HepG2 (cell line): ENCODE data around the gene LIME1. TPM values are rescaled to one million over a fixed set of nuclear protein-coding genes. Genes with fewer than 3 reads are reported as not detected.

Source experiments
- CREB1 ChIP-seq, 2 experiments: fragments of 450-650 bp in 1 of 2; IDR thresholded peaks; 2 replicates each; pipeline ENCODE4 v1.6.1; 2016 to 2017; ENCODE audit warnings: control low read depth in 1 of 2, mild to moderate bottlenecking in 1 of 2, missing compliant biosample characterization in 1 of 2, missing genetic modification characterization in 1 of 2
- HOXA7 ChIP-seq: sonication (generic); formaldehyde crosslinking; IDR thresholded peaks from 2 replicates; pipeline ENCODE4 v1.8.1; 2022; ENCODE audit warnings: mild to moderate bottlenecking, missing genetic modification reagents, moderate library complexity
- POLR2A ChIP-seq, 2 experiments: IDR thresholded peaks; 2 replicates each; pipeline ENCODE4 v1.6.1; 2011; ENCODE audit warnings: low read depth in 2 of 2, low read length in 2 of 2, mild to moderate bottlenecking in 1 of 2, moderate library complexity in 1 of 2; ENCODE audit not compliant: insufficient read depth in 1 of 2
- SMARCE1 ChIP-seq: fragments of 450-650 bp; IDR thresholded peaks from 2 replicates; pipeline ENCODE4 v1.6.1; 2017; ENCODE audit warnings: borderline replicate concordance
- ZFP62 ChIP-seq: sonication (generic); formaldehyde crosslinking; IDR thresholded peaks from 2 replicates; pipeline ENCODE4 v1.4.0; 2020; ENCODE audit warnings: missing genetic modification reagents
- ZFX ChIP-seq: sonication (generic); formaldehyde crosslinking; IDR thresholded peaks from 2 replicates; pipeline ENCODE4 v1.4.0; 2020; ENCODE audit warnings: mild to moderate bottlenecking, low read depth, missing genetic modification reagents, moderate library complexity
- ZNF292 ChIP-seq: sonication (generic); formaldehyde crosslinking; IDR thresholded peaks from 2 replicates; pipeline ENCODE4 v1.8.1; 2022; ENCODE audit warnings: mild to moderate bottlenecking, low read depth, missing genetic modification reagents, borderline replicate concordance
- ZNF331 ChIP-seq: sonication (generic); formaldehyde crosslinking; IDR thresholded peaks from 2 replicates; pipeline ENCODE4 v1.4.0; 2020; ENCODE audit warnings: missing genetic modification reagents
- ZNF343 ChIP-seq: sonication (generic); formaldehyde crosslinking; IDR thresholded peaks from 2 replicates; pipeline ENCODE4 v1.4.0; 2020; ENCODE audit warnings: mild to moderate bottlenecking, missing genetic modification reagents
- ZNF562 ChIP-seq: sonication (generic); formaldehyde crosslinking; IDR thresholded peaks from 2 replicates; pipeline ENCODE4 v1.8.0; 2022; ENCODE audit warnings: missing genetic modification reagents, borderline replicate concordance
- polyA plus RNA-seq, 8 experiments: library from polyadenylated mRNA; depleted of rRNA in 3 of 8; stranded (reverse) in 7 of 8; unstranded in 1 of 8; fragments of >200 nt; fragmentation: Illumina TruSeq in 4 of 8; extraction: Trizol in 4 of 8; gene quantifications; 2 replicates each; pipeline versions ENCODE4 v1.2.1 to v1.2.3, GENCODE V29; 2011 to 2016; ENCODE audit warnings: low read depth in 4 of 8, missing spikeins in 1 of 8, mixed read lengths in 1 of 8; ENCODE audit not compliant: insufficient read depth in 1 of 8
- total RNA-seq, 5 experiments: library from RNA; depleted of rRNA; stranded (reverse); fragments of >200 nt; fragmentation: Illumina TruSeq; extraction: Trizol; gene quantifications; 2 replicates each; pipeline ENCODE4 v1.2.3, GENCODE V29; 2016; ENCODE audit warnings: low read depth in 1 of 5
- TF ChIP-seq, protein P1 (sequence below): sonication (generic); formaldehyde crosslinking; IDR thresholded peaks from 2 replicates; pipeline ENCODE4 v1.4.0; 2020; ENCODE audit warnings: low read depth, mild to moderate bottlenecking, missing genetic modification reagents
- TF ChIP-seq, protein P2 (sequence below): sonication (generic); formaldehyde crosslinking; IDR thresholded peaks from 2 replicates; pipeline ENCODE4 v1.4.0; 2020; ENCODE audit warnings: missing genetic modification reagents, borderline replicate concordance

Gene LIME1
- total and polyA plus RNA-seq, 2 of the 13 experiments (the other 11 are each of a cell fraction or from before 2014, with no cell fraction given): 13.0 to 61.5 TPM

DNA sequence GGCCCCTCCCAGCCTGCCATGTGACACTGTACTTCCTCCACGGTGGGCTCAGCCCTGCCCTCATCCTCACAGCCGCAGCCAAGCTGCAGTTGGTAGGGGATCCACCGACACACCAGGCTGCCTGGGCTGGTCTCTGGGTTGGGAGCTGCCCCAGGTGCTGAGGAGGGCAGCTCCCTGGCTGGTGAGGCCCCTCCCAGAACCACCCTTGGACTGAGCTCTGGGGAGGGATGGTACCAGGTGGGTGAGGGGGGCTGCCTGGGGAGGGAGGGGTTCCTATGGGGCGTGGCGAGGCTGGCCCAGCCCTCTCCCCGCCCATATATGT, 40.2 kb upstream of the LIME1 start (continued):
- TF ChIP-seq ZNF292 (CRISPR knock-in tag) (no peak), ZFX (CRISPR knock-in tag) (no peak), ZNF562 (CRISPR knock-in tag) (no peak), HOXA7 (CRISPR knock-in tag) (no peak), ZNF331 (no peak), POLR2A (IDR thresholded peaks at IDR 0.05; ENCODE audit: insufficient read depth in 1 of 2, low read depth in 2 of 2, low read length in 2 of 2) (peak; percentile 6 to 17; a peak in 2 of 4 replicates), ZFP62 (CRISPR knock-in tag) (no peak), CREB1 (IDR thresholded peaks at IDR 0.05) (no peak), CREB1 (CRISPR knock-in tag; IDR thresholded peaks at IDR 0.05) (no peak), ZNF343 (CRISPR knock-in tag) (0 out of 2 replicates have a peak, but pooled peaks have one; percentile 45), SMARCE1 (no peak)
- TF ChIP-seq, protein P1, sequence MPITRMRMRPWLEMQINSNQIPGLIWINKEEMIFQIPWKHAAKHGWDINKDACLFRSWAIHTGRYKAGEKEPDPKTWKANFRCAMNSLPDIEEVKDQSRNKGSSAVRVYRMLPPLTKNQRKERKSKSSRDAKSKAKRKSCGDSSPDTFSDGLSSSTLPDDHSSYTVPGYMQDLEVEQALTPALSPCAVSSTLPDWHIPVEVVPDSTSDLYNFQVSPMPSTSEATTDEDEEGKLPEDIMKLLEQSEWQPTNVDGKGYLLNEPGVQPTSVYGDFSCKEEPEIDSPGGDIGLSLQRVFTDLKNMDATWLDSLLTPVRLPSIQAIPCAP (CRISPR knock-in tag): no peak
- TF ChIP-seq, protein P2, sequence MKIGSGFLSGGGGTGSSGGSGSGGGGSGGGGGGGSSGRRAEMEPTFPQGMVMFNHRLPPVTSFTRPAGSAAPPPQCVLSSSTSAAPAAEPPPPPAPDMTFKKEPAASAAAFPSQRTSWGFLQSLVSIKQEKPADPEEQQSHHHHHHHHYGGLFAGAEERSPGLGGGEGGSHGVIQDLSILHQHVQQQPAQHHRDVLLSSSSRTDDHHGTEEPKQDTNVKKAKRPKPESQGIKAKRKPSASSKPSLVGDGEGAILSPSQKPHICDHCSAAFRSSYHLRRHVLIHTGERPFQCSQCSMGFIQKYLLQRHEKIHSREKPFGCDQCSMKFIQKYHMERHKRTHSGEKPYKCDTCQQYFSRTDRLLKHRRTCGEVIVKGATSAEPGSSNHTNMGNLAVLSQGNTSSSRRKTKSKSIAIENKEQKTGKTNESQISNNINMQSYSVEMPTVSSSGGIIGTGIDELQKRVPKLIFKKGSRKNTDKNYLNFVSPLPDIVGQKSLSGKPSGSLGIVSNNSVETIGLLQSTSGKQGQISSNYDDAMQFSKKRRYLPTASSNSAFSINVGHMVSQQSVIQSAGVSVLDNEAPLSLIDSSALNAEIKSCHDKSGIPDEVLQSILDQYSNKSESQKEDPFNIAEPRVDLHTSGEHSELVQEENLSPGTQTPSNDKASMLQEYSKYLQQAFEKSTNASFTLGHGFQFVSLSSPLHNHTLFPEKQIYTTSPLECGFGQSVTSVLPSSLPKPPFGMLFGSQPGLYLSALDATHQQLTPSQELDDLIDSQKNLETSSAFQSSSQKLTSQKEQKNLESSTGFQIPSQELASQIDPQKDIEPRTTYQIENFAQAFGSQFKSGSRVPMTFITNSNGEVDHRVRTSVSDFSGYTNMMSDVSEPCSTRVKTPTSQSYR: no peak
